Measurements from ENCODE around the gene COMTD1.
"Not testable (repeated sequence)": the region's sequence is repeated elsewhere in the genome, so short reads cannot be mapped to it uniquely, and the experiment has no call there.

Gene COMTD1

GRCh38 chr10:75203046-75203620, 32.6 kb downstream of the COMTD1 start:
- H3K36me3 ChIP-seq (ENCODE audit: control insufficient read depth, insufficient read depth, low read length); H3K27me3 ChIP-seq (ENCODE audit: control insufficient read depth, insufficient read depth, low read length); H3K4me3 ChIP-seq (ENCODE audit: low read depth, low read length); H3K27ac ChIP-seq (ENCODE audit: low read depth, low read length); H3K9me3 ChIP-seq (ENCODE audit: control insufficient read depth, insufficient read depth, low read length); H3K9ac ChIP-seq (ENCODE audit: low read depth, low read length): not testable (repeated sequence)
- peaks cover 14% of the 10 kb centered on the region for H3K4me1 ChIP-seq (ENCODE audit: control insufficient read depth, insufficient read depth, low read length)

- no peaks in the 10 kb centered on the region for H3K9me3 ChIP-seq (ENCODE audit: control insufficient read depth, insufficient read depth, low read length)
- no peaks in the 10 kb centered on the region for H3K27me3 ChIP-seq (ENCODE audit: control insufficient read depth, insufficient read depth, low read length)
- H3K27ac ChIP-seq (ENCODE audit: low read depth, low read length) = no peak overlapping the region
- H3K4me3 ChIP-seq (ENCODE audit: low read depth, low read length) = no peak overlapping the region
- no peak overlapping the region for H3K9ac ChIP-seq (ENCODE audit: low read depth, low read length)
- no peaks in the 10 kb centered on the region for H3K36me3 ChIP-seq (ENCODE audit: control insufficient read depth, insufficient read depth, low read length)
- peaks cover 7% of the 10 kb centered on the region for H3K4me1 ChIP-seq (ENCODE audit: control insufficient read depth, insufficient read depth, low read length)
Measured at GRCh38 chr10:75202321-75203045, 33.3 kb downstream of the COMTD1 start.

GRCh38 chr10:75201793-75202307, 33.9 kb downstream of the COMTD1 start:
- H3K27ac ChIP-seq (ENCODE audit: low read depth, low read length) = no peak overlapping the region
- no peaks in the 10 kb centered on the region for H3K9me3 ChIP-seq (ENCODE audit: control insufficient read depth, insufficient read depth, low read length)
- H3K4me1 ChIP-seq (ENCODE audit: control insufficient read depth, insufficient read depth, low read length) = 0 out of 2 replicates have a peak, but pooled peaks cover 1% of the 10 kb centered on the region
- no peak overlapping the region for H3K9ac ChIP-seq (ENCODE audit: low read depth, low read length)
- H3K27me3 ChIP-seq (ENCODE audit: control insufficient read depth, insufficient read depth, low read length) = no peaks in the 10 kb centered on the region
- no peak overlapping the region for H3K4me3 ChIP-seq (ENCODE audit: low read depth, low read length)
- H3K36me3 ChIP-seq (ENCODE audit: control insufficient read depth, insufficient read depth, low read length) = no peaks in the 10 kb centered on the region

GRCh38 chr10:75199949-75200348, 35.8 kb downstream of the COMTD1 start:
- H3K4me3 ChIP-seq (ENCODE audit: low read depth, low read length); H3K27me3 ChIP-seq (ENCODE audit: control insufficient read depth, insufficient read depth, low read length); H3K4me1 ChIP-seq (ENCODE audit: control insufficient read depth, insufficient read depth, low read length); H3K36me3 ChIP-seq (ENCODE audit: control insufficient read depth, insufficient read depth, low read length); H3K27ac ChIP-seq (ENCODE audit: low read depth, low read length); H3K9me3 ChIP-seq (ENCODE audit: control insufficient read depth, insufficient read depth, low read length); H3K9ac ChIP-seq (ENCODE audit: low read depth, low read length): not testable (repeated sequence)

- H3K9me3 ChIP-seq (ENCODE audit: control insufficient read depth, insufficient read depth, low read length) = no peaks in the 10 kb centered on the region
- no peak overlapping the region for H3K9ac ChIP-seq (ENCODE audit: low read depth, low read length)
- no peaks in the 10 kb centered on the region for H3K4me1 ChIP-seq (ENCODE audit: control insufficient read depth, insufficient read depth, low read length)
- H3K4me3 ChIP-seq (ENCODE audit: low read depth, low read length) = no peak overlapping the region
- H3K27ac ChIP-seq (ENCODE audit: low read depth, low read length) = no peak overlapping the region
- H3K36me3 ChIP-seq (ENCODE audit: control insufficient read depth, insufficient read depth, low read length) = no peaks in the 10 kb centered on the region
- H3K27me3 ChIP-seq (ENCODE audit: control insufficient read depth, insufficient read depth, low read length) = no peaks in the 10 kb centered on the region
Measured at GRCh38 chr10:75197906-75198305, 37.9 kb downstream of the COMTD1 start.

- Histone ChIP-seq H3K36me3 (ENCODE audit: control insufficient read depth, insufficient read depth, low read length) (no peaks in the 10 kb centered on the region), H3K27me3 (ENCODE audit: control insufficient read depth, insufficient read depth, low read length) (no peaks in the 10 kb centered on the region), H3K27ac (ENCODE audit: low read depth, low read length) (no peak overlapping the region), H3K4me3 (ENCODE audit: low read depth, low read length) (no peak overlapping the region), H3K9ac (ENCODE audit: low read depth, low read length) (no peak overlapping the region), H3K4me1 (ENCODE audit: control insufficient read depth, insufficient read depth, low read length) (no peaks in the 10 kb centered on the region), H3K9me3 (ENCODE audit: control insufficient read depth, insufficient read depth, low read length) (no peaks in the 10 kb centered on the region)
Measured at GRCh38 chr10:75197066-75197465, 38.7 kb downstream of the COMTD1 start.

- no peaks in the 10 kb centered on the region for H3K4me1 ChIP-seq (ENCODE audit: control insufficient read depth, insufficient read depth, low read length)
- H3K9ac ChIP-seq (ENCODE audit: low read depth, low read length) = no peak overlapping the region
- H3K27ac ChIP-seq (ENCODE audit: low read depth, low read length) = no peak overlapping the region
- no peaks in the 10 kb centered on the region for H3K27me3 ChIP-seq (ENCODE audit: control insufficient read depth, insufficient read depth, low read length)
- no peaks in the 10 kb centered on the region for H3K36me3 ChIP-seq (ENCODE audit: control insufficient read depth, insufficient read depth, low read length)
- H3K9me3 ChIP-seq (ENCODE audit: control insufficient read depth, insufficient read depth, low read length) = no peaks in the 10 kb centered on the region
- H3K4me3 ChIP-seq (ENCODE audit: low read depth, low read length) = no peak overlapping the region
Measured at GRCh38 chr10:75195035-75195763, 40.6 kb downstream of the COMTD1 start.

GRCh38 chr10:75194625-75195024, 41.1 kb downstream of the COMTD1 start:
- not testable (repeated sequence) for H3K9me3 ChIP-seq (ENCODE audit: control insufficient read depth, insufficient read depth, low read length); H3K4me3 ChIP-seq (ENCODE audit: low read depth, low read length); H3K4me1 ChIP-seq (ENCODE audit: control insufficient read depth, insufficient read depth, low read length); H3K27me3 ChIP-seq (ENCODE audit: control insufficient read depth, insufficient read depth, low read length); H3K9ac ChIP-seq (ENCODE audit: low read depth, low read length); H3K27ac ChIP-seq (ENCODE audit: low read depth, low read length); H3K36me3 ChIP-seq (ENCODE audit: control insufficient read depth, insufficient read depth, low read length)

- no peaks in the 10 kb centered on the region for H3K9me3 ChIP-seq (ENCODE audit: control insufficient read depth, insufficient read depth, low read length)
- H3K4me3 ChIP-seq (ENCODE audit: low read depth, low read length) = no peak overlapping the region
- H3K27ac ChIP-seq (ENCODE audit: low read depth, low read length) = no peak overlapping the region
Measured at GRCh38 chr10:75191821-75192568, 43.8 kb downstream of the COMTD1 start.

GRCh38 chr10:75189266-75190096, 46.3 kb downstream of the COMTD1 start:
- Histone ChIP-seq H3K27ac (ENCODE audit: low read depth, low read length) (no peak overlapping the region), H3K9me3 (ENCODE audit: control insufficient read depth, insufficient read depth, low read length) (no peaks in the 10 kb centered on the region), H3K36me3 (ENCODE audit: control insufficient read depth, insufficient read depth, low read length) (no peaks in the 10 kb centered on the region), H3K9ac (ENCODE audit: low read depth, low read length) (no peak overlapping the region), H3K27me3 (ENCODE audit: control insufficient read depth, insufficient read depth, low read length) (no peaks in the 10 kb centered on the region), H3K4me1 (ENCODE audit: control insufficient read depth, insufficient read depth, low read length) (peaks cover 5% of the 10 kb centered on the region), H3K4me3 (ENCODE audit: low read depth, low read length) (no peak overlapping the region)

More at GRCh38 chr10:75191821-75192568, 43.8 kb downstream of the COMTD1 start:
- Histone ChIP-seq H3K4me1 (ENCODE audit: control insufficient read depth, insufficient read depth, low read length) (peaks cover 5% of the 10 kb centered on the region), H3K27me3 (ENCODE audit: control insufficient read depth, insufficient read depth, low read length) (no peaks in the 10 kb centered on the region), H3K36me3 (ENCODE audit: control insufficient read depth, insufficient read depth, low read length) (no peaks in the 10 kb centered on the region), H3K9ac (ENCODE audit: low read depth, low read length) (no peak overlapping the region)
